Measurements from ENCODE around the gene LIME1.

- TF ChIP-seq CTCF (IDR thresholded peaks at IDR 0.05) (no peak), POLR2A (IDR thresholded peaks at IDR 0.05) (no peak)
Observed at GRCh38 chr20:63765082-63765873, 28.8 kb downstream of the LIME1 start.
